PFSK-1 (cell line): ENCODE data around the gene NRCAM.

ENCODE experiments used
- FOXP2 ChIP-seq: optimal IDR thresholded peaks from 2 replicates; pipeline ENCODE3; 2011; ENCODE audit warnings: borderline replicate concordance, control low read depth, inconsistent platforms; ENCODE audit not compliant: insufficient read depth; ENCODE audit errors: extremely low read length, extremely low read depth
- POLR2AphosphoS5 ChIP-seq: IDR thresholded peaks from 2 replicates; pipeline ENCODE4 v1.6.1; 2012; ENCODE audit warnings: low read depth, mild to moderate bottlenecking, control low read depth, low read length, moderate library complexity
- REST ChIP-seq, 2 experiments: IDR thresholded peaks; 2 replicates each; pipeline versions ENCODE4 v1.6.1 to v1.8.0; 2011 to 2012; ENCODE audit warnings: low read depth in 2 of 2, low read length in 2 of 2, control low read depth in 1 of 2, inconsistent platforms in 1 of 2, mild to moderate bottlenecking in 1 of 2, moderate library complexity in 1 of 2; ENCODE audit not compliant: insufficient read depth in 1 of 2
- SIN3A ChIP-seq: IDR thresholded peaks from 2 replicates; pipeline ENCODE4 v1.6.1; 2012; ENCODE audit warnings: mild to moderate bottlenecking, low read length, moderate library complexity, borderline replicate concordance; ENCODE audit not compliant: insufficient read depth
- TAF1 ChIP-seq: IDR thresholded peaks from 2 replicates; pipeline ENCODE4 v1.6.1; 2012; ENCODE audit warnings: low read length, control low read depth, borderline replicate concordance; ENCODE audit not compliant: insufficient read depth

The NRCAM gene

GRCh38 chr7:108308276-108308675, 148.0 kb downstream of the NRCAM start:
- TF ChIP-seq TAF1 (no peak), SIN3A (no peak), REST (IDR thresholded peaks at IDR 0.05; ENCODE audit: insufficient read depth in 1 of 2, low read depth in 2 of 2, low read length in 2 of 2) (no peak), FOXP2 (no peak), POLR2AphosphoS5 (no peak)

- no peak for TF ChIP-seq REST (IDR thresholded peaks at IDR 0.05; ENCODE audit: insufficient read depth in 1 of 2, low read depth in 2 of 2, low read length in 2 of 2)
- no peak for TF ChIP-seq TAF1
- TF ChIP-seq POLR2AphosphoS5: no peak
- TF ChIP-seq SIN3A: no peak
- TF ChIP-seq FOXP2: no peak
These were observed 148.6 kb downstream of the NRCAM start for GRCh38 chr7:108307595-108307994.

- no peak for TF ChIP-seq POLR2AphosphoS5
- no peak for TF ChIP-seq FOXP2
These were observed 149.0 kb downstream of the NRCAM start for GRCh38 chr7:108307194-108307593.

- TF ChIP-seq SIN3A (no peak), TAF1 (no peak), FOXP2 (no peak), POLR2AphosphoS5 (no peak), REST (IDR thresholded peaks at IDR 0.05; ENCODE audit: insufficient read depth in 1 of 2, low read depth in 2 of 2, low read length in 2 of 2) (no peak)
These were observed 152.9 kb downstream of the NRCAM start for GRCh38 chr7:108303332-108303731.

GRCh38 chr7:108301387-108301786, 154.8 kb downstream of the NRCAM start:
- no peak for TF ChIP-seq POLR2AphosphoS5
- TF ChIP-seq REST (IDR thresholded peaks at IDR 0.05; ENCODE audit: insufficient read depth in 1 of 2, low read depth in 2 of 2, low read length in 2 of 2): no peak
- no peak for TF ChIP-seq TAF1
- no peak for TF ChIP-seq SIN3A
- no peak for TF ChIP-seq FOXP2
